GM18498 (cell line): ENCODE measurements around the gene RDH13.
"Not testable (repeated sequence)": the region's sequence is repeated elsewhere in the genome, so short reads cannot be mapped to it uniquely, and the experiment has no call there.

Experiments
- ATAC-seq: cut with Tn5 transposase; IDR thresholded peaks from one replicate; pipeline ENCODE4 v1.9.1; 2021; ENCODE audit warnings: mild to moderate bottlenecking, moderate library complexity; ENCODE audit not compliant: unreplicated experiment

The RDH13 gene

GRCh38 chr19:55018633-55019032, 44.3 kb downstream of the RDH13 start:
- no peak for ATAC-seq

DNA sequence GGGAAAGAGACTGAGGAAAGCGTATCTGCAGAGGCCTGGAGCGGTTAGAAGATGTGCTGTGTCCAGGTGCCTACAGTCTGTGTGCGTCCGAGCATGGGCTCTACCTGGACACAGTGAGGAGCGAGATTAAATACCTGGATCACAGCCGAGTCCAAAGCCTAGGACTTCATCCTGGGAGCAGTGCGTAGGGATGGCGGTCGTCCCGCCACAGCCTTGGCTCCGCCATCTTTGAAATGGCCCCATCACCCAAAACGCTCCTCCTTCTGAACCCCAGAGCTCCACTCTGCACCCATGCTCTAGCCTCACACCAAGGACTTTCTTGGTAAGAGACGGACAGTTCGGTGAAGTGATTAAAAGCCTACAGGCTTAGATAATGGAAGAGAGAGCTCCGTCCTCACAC, 44.7 kb downstream of the RDH13 start:
- ATAC-seq, result no peak

DNA sequence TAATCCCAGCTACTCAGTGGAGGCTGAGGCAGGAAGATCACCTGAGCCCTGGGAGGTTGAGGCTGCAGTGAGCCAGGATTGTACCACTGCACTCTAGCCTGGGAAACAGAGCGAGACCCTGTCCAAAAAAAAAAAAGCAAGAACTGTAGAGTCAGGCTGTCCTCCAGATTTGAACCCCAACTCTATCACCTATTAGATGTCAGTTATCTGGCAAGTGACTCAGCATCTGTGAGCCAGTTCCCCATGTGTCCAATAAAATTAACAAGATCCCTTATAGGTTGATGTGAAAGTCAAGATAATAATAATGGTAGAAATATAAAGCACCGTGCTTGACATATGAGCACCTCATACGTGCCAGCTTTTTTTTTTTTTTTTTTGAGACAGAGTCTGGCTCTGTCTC, 46.9 kb downstream of the RDH13 start:
- no peak for ATAC-seq

DNA sequence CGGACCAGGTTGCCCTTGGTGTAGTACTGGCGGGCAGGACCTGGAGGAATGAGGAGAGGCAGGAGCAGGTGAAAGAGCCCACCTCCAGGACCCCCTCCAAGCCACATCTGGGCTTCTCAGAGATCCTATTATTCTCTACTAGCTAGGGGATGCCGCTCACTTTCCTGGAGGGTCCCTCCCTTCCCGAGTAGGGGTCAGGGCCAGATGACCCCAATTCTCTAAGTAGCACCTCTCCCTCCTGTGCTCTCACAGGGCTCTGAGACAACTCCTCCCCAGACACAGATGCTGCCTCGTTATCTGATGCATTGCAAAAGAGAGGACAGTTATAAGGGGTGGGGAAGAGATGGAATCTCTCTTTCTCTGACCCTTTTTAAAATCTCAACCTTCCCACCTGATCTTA, 47.8 kb downstream of the RDH13 start:
- no peak for ATAC-seq

- ATAC-seq, result no peak
Observed at GRCh38 chr19:55014714-55015113, 48.2 kb downstream of the RDH13 start.

DNA sequence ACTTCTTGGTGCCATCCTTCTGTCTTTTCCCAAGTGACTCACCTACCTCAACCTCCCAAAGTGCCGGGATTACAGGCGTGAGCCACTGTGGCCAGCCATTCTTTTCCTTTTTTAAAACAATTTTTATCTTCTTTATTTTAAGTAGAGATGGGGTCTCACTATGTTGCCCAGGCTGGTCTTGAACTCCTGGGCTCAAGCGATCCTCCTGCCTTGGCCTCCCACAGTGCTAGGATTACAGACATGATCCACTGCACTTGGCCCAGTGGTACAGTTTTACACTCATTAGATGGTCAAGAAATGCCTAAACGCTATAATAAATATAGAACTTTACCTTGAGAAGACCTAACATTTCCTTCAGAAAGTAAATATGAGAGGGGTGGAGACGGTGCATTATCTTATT, 49.4 kb downstream of the RDH13 start:
- no peak for ATAC-seq

GRCh38 chr19:55012306-55012705, 50.6 kb downstream of the RDH13 start:
- ATAC-seq, result no peak

- not testable (repeated sequence) for ATAC-seq
Observed at GRCh38 chr19:55010561-55010960, 52.4 kb downstream of the RDH13 start.

DNA sequence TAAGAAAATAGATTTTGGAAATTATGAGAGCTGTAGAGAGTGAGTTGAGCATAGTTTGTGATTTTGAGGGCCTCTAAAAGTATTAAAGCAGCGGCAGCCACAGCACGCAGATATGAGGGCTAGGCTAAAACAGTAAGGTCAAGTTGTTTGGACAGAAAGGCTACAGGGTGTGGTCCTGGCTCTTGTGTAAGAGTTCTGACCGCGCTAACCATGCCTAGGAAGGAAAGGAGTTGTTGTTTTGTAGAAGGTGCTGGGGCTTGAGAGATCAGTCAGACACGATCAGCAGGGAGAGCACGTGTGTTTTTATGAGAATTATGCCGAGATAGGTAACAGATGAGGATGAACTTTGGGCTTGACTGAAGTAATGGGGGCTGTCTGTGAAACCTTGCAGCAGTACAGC, 54.2 kb downstream of the RDH13 start:
- ATAC-seq, result not testable (repeated sequence)

GRCh38 chr19:55008189-55008588, 54.8 kb downstream of the RDH13 start:
- ATAC-seq, result not testable (repeated sequence)

GRCh38 chr19:55007537-55007936, 55.4 kb downstream of the RDH13 start:
- ATAC-seq, result not testable (repeated sequence)

DNA sequence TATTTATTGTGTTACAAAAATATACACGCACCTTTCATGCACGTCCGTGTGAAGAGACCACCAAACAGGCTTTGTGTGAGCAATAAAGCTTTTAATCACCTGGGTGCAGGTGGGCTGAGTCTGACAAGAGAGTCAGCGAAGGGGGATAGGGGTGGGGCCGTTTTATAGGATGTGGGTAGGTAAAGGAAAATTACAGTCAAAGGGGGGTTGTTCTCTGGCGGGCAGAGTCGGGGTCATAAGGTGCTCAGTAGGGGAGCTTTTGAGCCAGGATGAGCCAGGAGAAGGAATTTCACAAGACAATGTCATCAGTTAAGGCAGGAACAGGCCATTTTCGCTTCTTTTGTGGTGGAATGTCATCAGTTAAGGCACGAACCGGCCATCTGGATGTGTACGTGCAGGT, 56.2 kb downstream of the RDH13 start:
- ATAC-seq, result not testable (repeated sequence)

DNA sequence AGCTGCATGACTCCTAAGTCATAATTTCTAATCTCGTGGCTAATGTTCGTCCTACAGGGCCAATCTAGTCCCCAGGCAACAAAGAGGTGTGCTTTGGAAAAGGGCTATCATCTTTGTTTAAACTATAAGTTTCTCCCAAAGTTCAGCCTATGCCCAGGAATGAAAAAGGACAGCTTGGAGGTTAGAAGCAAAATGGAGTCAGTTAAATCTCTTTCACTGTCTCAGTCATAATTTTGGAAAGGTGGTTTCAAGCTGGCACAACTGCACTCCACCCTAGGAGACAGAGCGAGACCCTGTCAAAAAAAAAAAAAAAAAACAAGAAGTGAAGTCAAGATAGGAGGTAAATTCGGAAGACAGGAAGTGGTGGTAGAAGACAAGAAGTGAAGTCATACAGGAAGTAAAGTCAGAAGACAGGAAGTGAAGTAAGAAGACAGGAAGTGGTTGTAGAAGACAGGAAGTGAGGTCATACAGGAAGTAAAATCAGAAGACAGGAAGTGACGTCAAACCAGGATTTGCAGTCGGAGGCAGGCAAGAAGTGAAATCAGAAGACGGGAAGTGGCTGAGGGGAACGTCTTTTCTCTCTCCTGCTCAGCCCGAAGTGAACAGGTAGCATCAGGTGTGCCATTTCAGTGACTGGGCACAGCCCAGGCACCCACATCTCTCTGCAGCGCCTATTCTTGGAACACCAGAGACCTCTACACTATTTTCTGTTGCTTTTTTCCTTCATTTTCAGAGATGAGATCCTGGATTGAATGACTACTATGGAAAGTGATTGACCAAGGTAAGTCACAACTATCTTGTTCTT, 57.1 kb downstream of the RDH13 start:
- ATAC-seq, result peak; percentile 74

GRCh38 chr19:55000761-55001160, 62.2 kb downstream of the RDH13 start:
- ATAC-seq, result no peak

DNA sequence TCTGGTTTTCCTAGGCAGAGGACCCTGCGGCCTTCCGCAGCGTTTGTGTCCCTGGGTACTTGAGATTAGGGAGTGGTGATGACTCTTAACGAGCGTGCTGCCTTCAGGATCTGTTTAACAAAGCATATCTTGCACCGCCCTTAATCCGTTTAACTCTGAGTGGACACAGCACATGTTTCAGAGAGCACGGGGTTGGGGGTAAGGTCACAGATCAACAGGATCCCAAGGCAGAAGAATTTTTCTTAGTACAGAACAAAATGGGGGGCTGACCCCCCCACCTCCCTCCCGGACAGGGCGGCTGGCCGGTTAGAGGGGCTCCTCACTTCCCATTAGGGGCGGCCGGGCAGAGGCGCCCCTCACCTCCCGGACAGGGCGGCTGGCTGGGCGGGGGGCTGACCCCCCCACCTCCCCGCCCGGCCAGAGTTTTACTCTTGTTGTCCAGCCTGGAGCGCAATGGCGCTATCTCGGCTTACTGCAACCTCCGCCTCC, 64.2 kb downstream of the RDH13 start:
- ATAC-seq, result not testable (repeated sequence)

DNA sequence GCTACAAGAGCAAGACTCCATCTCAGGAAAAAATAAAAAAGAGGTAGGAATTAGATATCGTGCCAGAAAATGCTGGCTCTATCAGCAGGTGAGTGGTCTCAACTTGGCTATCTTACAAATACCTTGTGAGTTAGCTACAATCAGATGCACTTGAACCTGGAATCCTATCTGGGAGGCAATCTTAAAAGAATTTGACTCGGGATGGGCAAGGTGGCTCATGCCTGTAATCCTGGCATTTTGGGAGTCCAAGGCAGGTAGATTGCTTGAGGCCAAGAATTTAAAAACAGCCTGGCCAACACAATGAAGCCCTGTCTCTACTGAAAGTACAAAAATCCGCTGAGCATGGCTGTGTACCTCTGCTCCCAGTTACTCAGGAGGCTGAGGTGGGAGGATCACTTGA, 67.4 kb downstream of the RDH13 start:
- ATAC-seq, result no peak
